SK-N-SH (cell line): Measurements from ENCODE around the gene MYH1. TPM values are rescaled to one million over a fixed set of nuclear protein-coding genes. Genes with fewer than 3 reads are reported as not detected.
"Not testable (repeated sequence)": the region's sequence is repeated elsewhere in the genome, so short reads cannot be mapped to it uniquely, and the experiment has no call there.

Experiments used
- CTCF ChIA-PET: fragments of 300-600, 350-600 bp; formaldehyde crosslinking; extraction: SDS; loops from one replicate; lab custom pipeline; 2021; lab: Yijun Ruan, JAX
- POLR2A ChIA-PET: fragments of 350-600 bp; sonication (Branson Sonifier 250); formaldehyde crosslinking; extraction: SDS; loops from one replicate; lab custom pipeline; 2020; ENCODE audit warnings: antibody characterized with exemption, inconsistent platforms; lab: Yijun Ruan, JAX
- DNase-seq: peaks from one replicate; pipeline ENCODE4 v3.0.0; 2012
- H2AFZ ChIP-seq: fragments of 200-600 bp; sonication (generic); 2 replicates; pipeline ENCODE4 v1.8.1; 2016; ENCODE audit warnings: antibody characterized with exemption, mild to moderate bottlenecking, low read depth
- H3F3A ChIP-seq: fragments of 200-600 bp; sonication (generic); replicated peaks from 2 replicates; pipeline ENCODE3; 2016; ENCODE audit warnings: antibody characterized with exemption, mild to moderate bottlenecking; ENCODE audit not compliant: insufficient read depth
- H3K27ac ChIP-seq, 2 experiments: fragments of 200-500 bp in 1 of 2; fragments of 200-600 bp in 1 of 2; sonication (Bioruptor generic) in 1 of 2; sonication (generic), shearing (Covaris generic) in 1 of 2; 2 replicates each; pipeline versions ENCODE4 v1.5.1 to v1.6.1; 2014 to 2016; ENCODE audit warnings: low read depth in 2 of 2, inconsistent platforms in 1 of 2, low read length in 1 of 2, mild to moderate bottlenecking in 1 of 2, mixed read lengths in 1 of 2
- H3K27me3 ChIP-seq: fragments of 200-600 bp; sonication (generic), shearing (Covaris generic); 2 replicates; pipeline ENCODE4 v1.6.1; 2016; ENCODE audit warnings: mixed run types; ENCODE audit not compliant: insufficient read depth
- H3K36me3 ChIP-seq, 2 experiments: fragments of 200-500 bp in 1 of 2; fragments of 200-600 bp in 1 of 2; sonication (Bioruptor generic) in 1 of 2; sonication (generic) in 1 of 2; replicated peaks in 1 of 2; 2 replicates each; pipeline versions ENCODE3 to v1.5.1; 2014 to 2016; ENCODE audit warnings: low read length in 1 of 2, mild to moderate bottlenecking in 1 of 2; ENCODE audit not compliant: insufficient read depth in 2 of 2, control insufficient read depth in 1 of 2
- H3K4me1 ChIP-seq, 2 experiments: fragments of 200-500 bp in 1 of 2; fragments of 200-600 bp in 1 of 2; sonication (Bioruptor generic) in 1 of 2; sonication (generic), shearing (Covaris generic) in 1 of 2; 2 replicates each; pipeline versions ENCODE4 v1.5.1 to v1.6.1; 2014 to 2016; ENCODE audit warnings: low read depth in 1 of 2, low read length in 1 of 2, mixed run types in 1 of 2; ENCODE audit not compliant: insufficient read depth in 2 of 2, control insufficient read depth in 1 of 2
- H3K4me2 ChIP-seq: fragments of 200-600 bp; sonication (generic), shearing (Covaris generic); 2 replicates; pipeline ENCODE4 v1.6.1; 2017; ENCODE audit warnings: mixed run types
- H3K4me3 ChIP-seq, 2 experiments: fragments of 200-500 bp in 1 of 2; fragments of 200-600 bp in 1 of 2; sonication (Bioruptor generic) in 1 of 2; sonication (generic), shearing (Covaris generic) in 1 of 2; 2 replicates each; pipeline versions ENCODE4 v1.5.1 to v1.8.1; 2014 to 2016; ENCODE audit warnings: low read depth in 2 of 2, inconsistent platforms in 1 of 2, low read length in 1 of 2, mild to moderate bottlenecking in 1 of 2, mixed read lengths in 1 of 2, moderate library complexity in 1 of 2
- H3K79me2 ChIP-seq: fragments of 200-600 bp; sonication (generic); 2 replicates; pipeline ENCODE4 v1.8.1; 2017; ENCODE audit warnings: mild to moderate bottlenecking; ENCODE audit not compliant: insufficient read depth
- H3K9ac ChIP-seq: fragments of 200-600 bp; sonication (generic); 2 replicates; pipeline ENCODE4 v1.6.1; 2017; ENCODE audit warnings: mixed run types
- H3K9me2 ChIP-seq: fragments of 200-600 bp; sonication (generic); 2 replicates; pipeline ENCODE4 v1.6.1; 2017; ENCODE audit warnings: mixed run types
- H3K9me3 ChIP-seq: fragments of 200-600 bp; sonication (generic); 2 replicates; pipeline ENCODE4 v1.6.1; 2017; ENCODE audit warnings: mixed run types, mild to moderate bottlenecking, moderate library complexity
- H4K20me1 ChIP-seq: fragments of 200-600 bp; sonication (generic); 2 replicates; pipeline ENCODE4 v1.6.1; 2017; ENCODE audit warnings: mild to moderate bottlenecking, mixed run types; ENCODE audit not compliant: insufficient read depth
- CTCF ChIP-seq: fragments of 200-600 bp; sonication (generic); IDR thresholded peaks from 2 replicates; pipeline ENCODE4 v1.6.1; 2017; ENCODE audit warnings: antibody characterized with exemption, mild to moderate bottlenecking, moderate library complexity
- FOXJ3 ChIP-seq: sonication (generic); formaldehyde crosslinking; IDR thresholded peaks from 2 replicates; pipeline ENCODE4 v1.5.1; 2020; ENCODE audit warnings: mild to moderate bottlenecking, missing genetic modification reagents
- RXRA ChIP-seq: IDR thresholded peaks from 2 replicates; pipeline ENCODE4 v1.4.0; 2012; ENCODE audit warnings: low read depth, mild to moderate bottlenecking, borderline replicate concordance
- TAF1 ChIP-seq: IDR thresholded peaks from 2 replicates; pipeline ENCODE4 v1.6.1; 2012; ENCODE audit warnings: low read depth, mild to moderate bottlenecking, low read length, moderate library complexity, borderline replicate concordance
- WGBS: methylation state at CpG from one replicate; pipeline ENCODE4 v1.1.6; 2017; ENCODE audit warnings: low lambda C conversion rate; 5-methylcytosine and 5-hydroxymethylcytosine counted together
- polyA plus RNA-seq, 3 experiments: library from polyadenylated mRNA; depleted of rRNA; stranded (reverse); fragments of >200 nt; gene quantifications; 2 replicates each; pipeline ENCODE4 v1.2.3, GENCODE V29; 2012

Gene MYH1
- polyA plus RNA-seq, 1 of the 3 experiments (the other 2 are of a cell fraction), result 0.03 TPM

GRCh38 chr17:10543486-10543885, 25.1 kb upstream of the MYH1 start:
- CTCF ChIA-PET, POLR2A ChIA-PET, DNase-seq, H4K20me1 ChIP-seq, H3K79me2 ChIP-seq, H3K27me3 ChIP-seq, H3K9me2 ChIP-seq, H3K4me2 ChIP-seq, H3K4me1 ChIP-seq, H3K9me3 ChIP-seq, H3K27ac ChIP-seq, H3F3A ChIP-seq, H3K36me3 ChIP-seq, H2AFZ ChIP-seq, H3K9ac ChIP-seq, H3K4me3 ChIP-seq: not testable (repeated sequence)
- WGBS, result 3% methylated on average over 5 of the region's 5 CpGs
- peak; percentile 21; the same call in 1 of the 2 replicates for TF ChIP-seq CTCF

- DNase-seq, H4K20me1 ChIP-seq, H3K27ac ChIP-seq, H3K4me2 ChIP-seq, H3K9me3 ChIP-seq, H3K4me3 ChIP-seq, H3F3A ChIP-seq, CTCF ChIA-PET, H3K9me2 ChIP-seq, H3K9ac ChIP-seq, H3K36me3 ChIP-seq, H3K79me2 ChIP-seq, H3K4me1 ChIP-seq, H3K27me3 ChIP-seq, H2AFZ ChIP-seq, POLR2A ChIA-PET: not testable (repeated sequence)
- WGBS, result 12% methylated on average over 6 of the region's 6 CpGs
Measured at GRCh38 chr17:10541179-10541578, 22.8 kb upstream of the MYH1 start.

- Histone ChIP-seq H3K4me2 (no peak overlapping the region), H4K20me1 (no peaks in the 10 kb centered on the region), H3K36me3 (no peaks in the 10 kb centered on the region), H3K9me3 (no peaks in the 10 kb centered on the region), H3K9me2 (no peaks in the 10 kb centered on the region), H3K4me1 (no peaks in the 10 kb centered on the region)
- no peak for DNase-seq
- WGBS, result 0% methylated on average over 1 of the region's 1 CpG
- TF ChIP-seq TAF1, result no peak
- TF ChIP-seq FOXJ3, result no peak
- TF ChIP-seq RXRA, result no peak
- TF ChIP-seq, all 33 proteins: peak for 0
- Histone ChIP-seq H3K79me2 (no peaks in the 10 kb centered on the region), H3F3A (no peaks in the 10 kb centered on the region), H2AFZ (no peak overlapping the region), H3K4me3 (no peak overlapping the region), H3K27me3 (peaks cover 5% of the 10 kb centered on the region; the same call in 1 of the 2 replicates), H3K9ac (no peak overlapping the region), H3K27ac (no peak overlapping the region)
- ChIA-PET CTCF (interaction anchor here (2.5 kb wide), 1 partner anchor 85 kb away, joined by 7 read pairs; no protein-coding TSS in a partner anchor), POLR2A (no interaction called here)
Measured at GRCh38 chr17:10532026-10532425, 13.7 kb upstream of the MYH1 start.
